GM06990 (cell line): ENCODE results near the gene NEURL1B.

Source experiments
- DNase-seq: peaks from one replicate; pipeline ENCODE4 v3.0.0-alpha.2; 2011; ENCODE audit not compliant: insufficient read length; ENCODE audit errors: extremely low read depth
- H3K27me3 ChIP-seq: replicated peaks from 2 replicates; pipeline ENCODE4 v1.6.0; 2011; ENCODE audit warnings: low read length; ENCODE audit not compliant: control insufficient read depth, insufficient read depth
- H3K36me3 ChIP-seq: 2 replicates; pipeline ENCODE4 v1.5.1; 2011; ENCODE audit warnings: low read length; ENCODE audit not compliant: control insufficient read depth, insufficient read depth
- H3K4me3 ChIP-seq: replicated peaks from 2 replicates; pipeline ENCODE4 v1.5.1; 2011; ENCODE audit warnings: low read depth, mild to moderate bottlenecking, control low read depth, low read length
- TF ChIP-seq, protein P1 (sequence below): IDR thresholded peaks from 2 replicates; pipeline ENCODE4 v1.5.1; 2011; ENCODE audit warnings: low read length, control low read depth, mild to moderate bottlenecking, inconsistent platforms; ENCODE audit not compliant: insufficient read depth, poor library complexity, severe bottlenecking

The NEURL1B gene

DNA sequence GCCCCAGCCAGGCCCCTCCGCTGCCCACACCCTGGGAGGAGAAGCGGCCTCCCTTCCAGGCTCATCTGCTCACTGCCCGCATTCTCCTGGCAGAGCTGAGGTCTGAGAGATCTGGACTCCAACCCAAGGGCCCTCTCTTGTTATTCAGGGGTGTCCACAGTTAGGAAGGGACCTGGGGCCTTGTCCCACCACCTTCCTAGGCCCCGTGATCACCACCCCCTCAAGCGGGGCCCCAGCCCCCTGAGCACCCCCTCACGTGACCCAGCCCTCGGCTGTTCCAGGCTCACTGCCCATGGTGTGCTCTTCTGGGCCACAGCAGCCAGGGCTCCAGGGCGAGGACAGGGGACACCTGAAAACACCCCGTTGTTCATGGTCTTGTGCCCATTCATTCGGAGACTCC is 48.7 kb downstream of the NEURL1B start:
- H3K36me3 ChIP-seq, result no peaks in the 10 kb centered on the region
- DNase-seq, result no peak
- TF ChIP-seq, protein P1, sequence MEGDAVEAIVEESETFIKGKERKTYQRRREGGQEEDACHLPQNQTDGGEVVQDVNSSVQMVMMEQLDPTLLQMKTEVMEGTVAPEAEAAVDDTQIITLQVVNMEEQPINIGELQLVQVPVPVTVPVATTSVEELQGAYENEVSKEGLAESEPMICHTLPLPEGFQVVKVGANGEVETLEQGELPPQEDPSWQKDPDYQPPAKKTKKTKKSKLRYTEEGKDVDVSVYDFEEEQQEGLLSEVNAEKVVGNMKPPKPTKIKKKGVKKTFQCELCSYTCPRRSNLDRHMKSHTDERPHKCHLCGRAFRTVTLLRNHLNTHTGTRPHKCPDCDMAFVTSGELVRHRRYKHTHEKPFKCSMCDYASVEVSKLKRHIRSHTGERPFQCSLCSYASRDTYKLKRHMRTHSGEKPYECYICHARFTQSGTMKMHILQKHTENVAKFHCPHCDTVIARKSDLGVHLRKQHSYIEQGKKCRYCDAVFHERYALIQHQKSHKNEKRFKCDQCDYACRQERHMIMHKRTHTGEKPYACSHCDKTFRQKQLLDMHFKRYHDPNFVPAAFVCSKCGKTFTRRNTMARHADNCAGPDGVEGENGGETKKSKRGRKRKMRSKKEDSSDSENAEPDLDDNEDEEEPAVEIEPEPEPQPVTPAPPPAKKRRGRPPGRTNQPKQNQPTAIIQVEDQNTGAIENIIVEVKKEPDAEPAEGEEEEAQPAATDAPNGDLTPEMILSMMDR, result no peak
- H3K4me3 ChIP-seq, result no peak overlapping the region
- H3K27me3 ChIP-seq, result no peaks in the 10 kb centered on the region

DNA sequence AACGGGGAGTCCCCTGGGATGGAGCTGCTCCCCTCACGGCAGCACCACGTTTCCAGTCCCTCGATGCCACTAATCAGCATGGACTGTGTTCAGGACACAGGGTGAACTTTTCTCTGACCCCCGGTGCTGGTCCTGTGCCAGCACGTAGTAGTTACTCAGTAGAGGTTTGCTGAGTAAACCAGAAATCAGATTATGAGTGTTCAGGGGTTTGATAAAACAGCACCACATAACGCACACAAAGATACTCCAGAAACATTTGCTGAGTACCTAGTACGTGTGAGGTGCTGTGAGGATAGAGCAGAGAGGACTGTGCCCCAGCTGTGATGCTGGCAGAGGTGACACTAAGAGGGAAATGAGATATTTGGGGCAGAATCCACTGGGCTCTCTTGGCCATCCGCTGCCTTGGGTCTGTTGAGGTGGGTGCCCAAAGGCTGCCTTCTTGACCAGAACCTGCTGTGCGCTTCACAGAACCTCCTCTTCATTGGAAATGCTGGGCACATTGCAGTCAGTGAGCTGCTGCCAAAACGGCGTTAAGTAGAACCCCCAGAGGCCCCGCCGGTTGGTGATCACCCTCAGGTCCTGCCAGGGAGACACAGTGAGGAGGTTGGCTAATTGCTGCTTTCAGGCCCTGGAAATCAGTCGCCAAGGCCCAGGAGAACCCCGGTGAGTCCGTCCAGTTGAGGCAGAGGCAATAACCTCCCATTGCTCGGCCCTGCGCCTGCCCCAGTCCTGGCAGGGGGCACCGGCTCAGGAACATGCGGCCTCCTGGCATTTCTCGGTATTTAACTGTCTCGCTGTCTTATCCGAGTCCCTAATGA is 49.4 kb downstream of the NEURL1B start:
- Histone ChIP-seq H3K36me3 (no peaks in the 10 kb centered on the region), H3K4me3 (no peak overlapping the region), H3K27me3 (no peaks in the 10 kb centered on the region)
- peak; percentile 48 for DNase-seq
- TF ChIP-seq, protein P1, result no peak

DNA sequence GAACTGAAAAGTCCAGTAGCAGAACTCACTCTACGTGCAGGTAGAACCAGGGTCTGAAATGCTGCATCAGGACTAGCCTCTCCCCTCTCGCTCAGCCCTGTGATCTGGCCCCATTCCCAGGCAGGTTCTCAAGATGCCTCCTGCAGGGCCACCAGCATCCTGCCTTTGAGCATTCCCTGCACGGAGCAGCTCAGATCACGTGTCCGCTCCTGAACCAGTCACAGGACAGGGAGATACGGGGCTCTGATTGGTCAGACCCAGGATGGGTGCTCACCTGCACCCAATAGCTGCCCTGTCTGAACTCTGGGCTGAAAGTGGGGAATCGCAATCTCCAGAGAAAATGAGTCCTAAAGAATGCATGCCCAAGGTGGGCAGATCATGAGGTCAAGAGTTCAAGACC is 50.8 kb downstream of the NEURL1B start:
- Histone ChIP-seq H3K4me3 (no peak overlapping the region), H3K27me3 (no peaks in the 10 kb centered on the region), H3K36me3 (no peaks in the 10 kb centered on the region)
- TF ChIP-seq, protein P1, result no peak
- no peak for DNase-seq

DNA sequence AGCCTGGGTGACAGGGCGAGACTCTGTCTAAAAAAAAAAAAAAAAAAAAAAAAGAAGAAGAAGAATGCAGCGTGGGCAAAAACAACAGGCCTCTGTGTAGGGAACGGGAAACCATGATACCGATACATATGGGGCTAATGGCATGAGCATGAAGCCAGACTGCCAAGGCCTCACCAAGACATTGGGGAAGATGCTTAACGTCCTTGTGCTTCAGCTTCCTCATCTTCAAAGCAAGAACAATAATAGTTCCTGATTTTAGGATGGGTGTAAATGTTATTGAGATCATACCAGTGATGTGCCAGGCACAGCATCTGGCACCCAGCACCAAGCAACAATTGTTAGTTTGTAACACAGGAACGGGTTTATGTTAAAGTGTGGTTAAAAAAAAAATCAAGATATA is 51.4 kb downstream of the NEURL1B start:
- no peaks in the 10 kb centered on the region for H3K36me3 ChIP-seq
- no peaks in the 10 kb centered on the region for H3K27me3 ChIP-seq
- DNase-seq, result no peak
- no peak overlapping the region for H3K4me3 ChIP-seq
- TF ChIP-seq, protein P1, result no peak

DNA sequence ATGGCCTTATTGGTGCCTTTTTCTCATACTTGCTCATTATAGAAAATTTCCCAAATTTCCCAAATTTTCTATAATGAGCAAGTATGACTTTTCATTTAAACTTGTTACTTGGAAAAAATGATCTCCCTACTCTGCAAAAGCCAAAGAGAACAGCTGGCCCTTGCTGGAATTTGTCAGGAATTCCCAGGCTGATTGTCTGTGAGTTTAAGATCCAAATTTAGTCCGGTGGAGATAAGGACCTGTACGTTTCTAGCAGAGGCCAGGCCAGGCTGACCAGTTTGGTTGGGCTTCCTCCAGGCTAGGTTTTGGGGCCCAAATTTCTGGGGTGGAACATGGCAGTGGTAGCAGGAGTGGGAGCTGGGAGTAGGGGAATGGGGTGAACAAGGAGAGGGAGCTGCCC is 51.9 kb downstream of the NEURL1B start:
- TF ChIP-seq, protein P1, result no peak
- no peaks in the 10 kb centered on the region for H3K36me3 ChIP-seq
- H3K4me3 ChIP-seq, result no peak overlapping the region
- no peak for DNase-seq
- no peaks in the 10 kb centered on the region for H3K27me3 ChIP-seq
